ENCODE results near the gene SIPA1L3.

- TF ChIP-seq EZH2 (IDR thresholded peaks at IDR 0.05; ENCODE audit: borderline replicate concordance, low read depth, low read length, poor library complexity, severe bottlenecking) (no peak), CTCF (conservative IDR thresholded peaks at IDR 0.05; ENCODE audit: low read depth, low read length) (no peak)
Observed at GRCh38 chr19:38208571-38208970, 301.6 kb downstream of the SIPA1L3 start.

Data from A673 (cell line).